Stimulated activated effector memory CD8-positive, alpha-beta T cell treated with anti-CD3 and anti-CD28 coated beads, Interleukin-12 subunit alpha, Interleukin-12 subunit beta, amount 100 ng/mL, for 72 hours (primary cell): ENCODE results near the gene TACC2.
"Not testable (repeated sequence)": the region's sequence is repeated elsewhere in the genome, so short reads cannot be mapped to it uniquely, and the experiment has no call there.

Experiments
- ATAC-seq: fragments of 150-1000 bp; cut with Tn5 transposase; 2 replicates; pipeline ENCODE4 v1.10.0; 2021
- DNase-seq, 2 donors: peaks; one replicate each; pipeline ENCODE4 v3.0.0; 2021 to 2022; ENCODE audit warnings: low spot score in 2 of 2
- H3K27ac Mint-ChIP-seq: one replicate; pipeline ENCODE4 v1.8.0; 2022; ENCODE audit warnings: mild to moderate bottlenecking, mixed read lengths
- H3K36me3 Mint-ChIP-seq: one replicate; pipeline ENCODE4 v1.8.0; 2022; ENCODE audit warnings: mild to moderate bottlenecking, mixed read lengths
- H3K4me1 Mint-ChIP-seq: one replicate; pipeline ENCODE4 v1.8.0; 2022; ENCODE audit warnings: mixed read lengths
- H3K4me3 Mint-ChIP-seq: one replicate; pipeline ENCODE4 v1.8.0; 2022; ENCODE audit warnings: mild to moderate bottlenecking, mixed read lengths
- H3K9me3 Mint-ChIP-seq: one replicate; pipeline ENCODE4 v1.8.0; 2022; ENCODE audit warnings: mixed read lengths

The TACC2 gene

DNA sequence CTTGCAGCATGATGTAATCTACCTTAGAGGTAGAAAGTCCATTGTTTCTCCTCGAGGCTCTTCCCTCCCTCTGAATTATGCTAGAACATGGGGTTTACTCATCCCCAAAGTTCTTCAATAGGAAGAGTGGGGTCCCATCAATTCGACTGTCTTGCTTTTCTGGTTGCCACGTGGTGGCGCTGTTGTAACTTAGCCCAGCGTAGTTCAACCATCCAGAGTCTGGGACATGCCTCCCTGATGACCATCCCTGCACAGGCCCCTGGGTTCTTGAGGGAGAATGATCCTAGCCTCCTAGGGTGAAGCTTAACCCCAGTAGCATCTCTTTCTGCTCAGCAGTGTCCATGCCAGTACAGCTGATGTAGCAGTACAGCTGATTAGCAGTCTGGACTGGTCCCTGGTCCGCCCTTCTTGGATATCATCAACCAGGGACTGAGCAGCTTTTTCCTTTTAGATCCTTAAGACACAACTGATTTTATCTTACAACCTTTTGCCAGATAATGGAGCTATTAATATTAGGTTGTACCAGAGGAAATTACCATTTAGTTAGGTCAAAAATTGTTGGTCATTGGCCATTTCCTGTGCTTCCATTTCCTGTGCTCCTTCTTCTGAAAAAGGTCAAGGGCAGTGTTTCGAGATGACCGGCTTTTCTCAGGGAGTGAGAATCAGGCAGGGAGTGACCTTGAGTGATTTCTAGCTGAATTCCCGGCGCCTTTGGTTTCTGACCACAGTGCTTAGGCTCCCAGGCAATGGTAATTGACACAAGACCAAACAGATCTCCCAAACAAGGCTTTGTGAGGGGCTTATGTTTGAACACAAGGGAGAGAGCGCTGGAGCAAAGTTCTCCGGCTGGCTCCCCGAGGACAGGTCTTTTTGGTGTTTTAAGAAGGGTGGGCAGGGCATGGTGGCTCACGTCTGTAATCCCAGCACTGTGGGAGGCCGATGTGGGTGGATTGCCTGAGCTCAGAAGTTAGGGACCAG lies 65.4 kb downstream of the TACC2 start:
- H3K9me3 Mint-ChIP-seq: peaks cover 2% of the 10 kb centered on the region
- DNase-seq: no peak

DNA sequence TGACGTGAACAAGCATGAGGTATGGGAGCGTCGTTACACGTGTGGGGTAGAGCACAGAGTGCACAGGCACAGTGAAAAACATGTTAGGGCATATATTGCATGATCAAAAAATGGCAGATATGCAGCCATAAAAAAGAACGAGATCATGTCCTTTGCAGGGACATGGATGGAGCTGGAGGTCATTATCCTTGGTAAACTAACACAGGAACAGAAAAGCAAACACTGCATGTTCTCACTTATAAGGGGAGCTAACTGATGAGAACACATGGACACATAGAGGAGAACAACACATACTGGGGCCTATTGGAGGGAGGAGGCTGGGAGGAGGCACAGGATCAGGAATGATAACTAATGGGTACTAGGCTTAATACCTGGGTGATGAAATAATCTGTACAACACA lies 66.3 kb downstream of the TACC2 start:
- Mint-ChIP-seq H3K4me3 (no peak overlapping the region), H3K9me3 (peaks cover 2% of the 10 kb centered on the region), H3K4me1 (no peaks in the 10 kb centered on the region), H3K36me3 (no peaks in the 10 kb centered on the region), H3K27ac (no peak overlapping the region)
- no peak for DNase-seq
- no peak for ATAC-seq

More for the DNA sequence above, 65.4 kb downstream of the TACC2 start:
- Mint-ChIP-seq H3K27ac (no peak overlapping the region), H3K4me3 (no peak overlapping the region), H3K4me1 (no peaks in the 10 kb centered on the region), H3K36me3 (no peaks in the 10 kb centered on the region)
- no peak for ATAC-seq

DNA sequence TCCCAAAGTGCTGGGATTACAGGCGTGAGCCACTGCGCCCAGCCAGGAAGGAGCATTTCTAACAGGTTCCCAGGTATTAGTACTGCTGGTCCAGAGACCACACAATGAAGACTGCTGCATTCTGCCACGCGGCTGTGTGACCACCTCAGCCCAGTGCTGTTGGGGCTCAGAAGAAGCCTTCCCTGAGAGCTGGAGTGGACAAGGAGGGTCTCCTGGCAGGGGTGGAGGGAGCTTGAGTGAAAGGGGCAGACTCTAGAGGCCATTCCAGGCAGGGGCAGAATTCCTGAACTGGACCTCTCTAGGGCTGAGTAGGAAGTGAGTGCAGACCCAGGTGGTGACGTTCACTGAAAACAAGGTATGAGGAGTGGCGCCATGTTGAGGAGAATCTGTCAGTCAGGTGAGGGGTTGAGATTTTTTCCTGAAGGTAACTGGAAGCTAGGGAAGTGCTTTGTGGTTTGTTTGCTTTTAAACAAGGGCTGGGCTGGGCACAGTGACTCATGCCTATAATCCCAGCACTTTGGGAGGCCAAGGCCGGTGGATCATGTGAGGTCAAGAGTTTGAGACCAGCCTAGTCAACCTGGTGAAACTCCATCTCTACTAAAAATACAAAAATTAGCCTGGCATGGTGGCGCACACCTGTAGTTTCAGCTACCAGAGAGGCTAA lies 67.6 kb downstream of the TACC2 start:
- ATAC-seq (no peak), DNase-seq (no peak)
- Mint-ChIP-seq H3K4me3 (no peak overlapping the region), H3K27ac (no peak overlapping the region), H3K9me3 (peaks cover 2% of the 10 kb centered on the region), H3K36me3 (no peaks in the 10 kb centered on the region), H3K4me1 (no peaks in the 10 kb centered on the region)

DNA sequence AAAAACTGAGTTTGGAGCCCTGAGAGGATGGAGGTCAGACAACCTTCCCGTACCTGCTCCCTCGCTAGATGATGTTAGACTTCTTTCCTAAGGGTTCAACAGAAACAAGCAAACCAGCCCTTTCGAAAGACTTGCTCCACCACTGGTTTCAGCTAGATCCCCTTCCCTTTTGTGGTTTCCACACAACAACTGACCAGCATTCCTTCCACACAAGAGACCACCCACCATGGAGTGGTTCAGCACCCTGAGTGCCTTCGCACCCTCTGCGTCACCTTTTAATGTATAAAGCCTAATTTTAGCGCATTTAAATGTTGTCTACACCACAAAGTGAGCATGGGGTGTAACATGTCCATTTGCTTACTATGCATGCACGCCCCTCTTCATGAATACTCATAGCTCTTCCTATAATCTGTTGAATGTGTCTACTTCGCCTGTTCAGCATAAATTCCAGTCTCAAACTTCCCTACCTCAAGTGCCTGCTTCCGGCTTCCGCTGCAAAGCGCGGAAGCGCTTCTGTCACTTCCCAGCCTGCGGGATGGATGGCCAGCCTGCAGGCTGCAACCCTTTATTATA lies 69.0 kb downstream of the TACC2 start:
- Mint-ChIP-seq H3K4me1 (no peaks in the 10 kb centered on the region), H3K27ac (no peak overlapping the region)

DNA sequence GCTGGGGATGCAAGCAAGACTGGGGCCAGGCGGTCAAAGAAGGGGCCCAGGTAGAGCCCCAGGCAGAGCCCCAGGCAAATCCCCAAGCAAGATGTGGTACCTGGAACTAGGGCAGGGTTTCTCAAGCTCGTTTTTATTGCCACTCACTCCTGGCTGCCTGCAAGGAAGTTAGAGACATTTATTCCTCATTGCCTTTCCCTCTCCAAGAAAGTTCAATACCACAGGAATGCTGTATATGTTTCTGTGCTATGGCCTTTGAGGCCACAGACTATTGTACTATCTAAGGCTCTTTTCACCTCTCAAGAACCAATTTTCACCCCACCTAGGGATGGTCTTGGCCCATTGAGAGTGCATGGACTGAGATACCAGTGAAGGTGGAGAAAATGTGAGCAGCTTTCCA lies 71.3 kb downstream of the TACC2 start:
- ATAC-seq: no peak
- Mint-ChIP-seq H3K4me3 (no peak overlapping the region), H3K4me1 (no peaks in the 10 kb centered on the region), H3K27ac (no peak overlapping the region), H3K36me3 (no peaks in the 10 kb centered on the region), H3K9me3 (peaks cover 2% of the 10 kb centered on the region)
- DNase-seq: no peak

More for the DNA sequence above, 69.0 kb downstream of the TACC2 start:
- DNase-seq: no peak
- Mint-ChIP-seq H3K36me3 (no peaks in the 10 kb centered on the region), H3K9me3 (peaks cover 2% of the 10 kb centered on the region), H3K4me3 (no peak overlapping the region)
- ATAC-seq: no peak

DNA sequence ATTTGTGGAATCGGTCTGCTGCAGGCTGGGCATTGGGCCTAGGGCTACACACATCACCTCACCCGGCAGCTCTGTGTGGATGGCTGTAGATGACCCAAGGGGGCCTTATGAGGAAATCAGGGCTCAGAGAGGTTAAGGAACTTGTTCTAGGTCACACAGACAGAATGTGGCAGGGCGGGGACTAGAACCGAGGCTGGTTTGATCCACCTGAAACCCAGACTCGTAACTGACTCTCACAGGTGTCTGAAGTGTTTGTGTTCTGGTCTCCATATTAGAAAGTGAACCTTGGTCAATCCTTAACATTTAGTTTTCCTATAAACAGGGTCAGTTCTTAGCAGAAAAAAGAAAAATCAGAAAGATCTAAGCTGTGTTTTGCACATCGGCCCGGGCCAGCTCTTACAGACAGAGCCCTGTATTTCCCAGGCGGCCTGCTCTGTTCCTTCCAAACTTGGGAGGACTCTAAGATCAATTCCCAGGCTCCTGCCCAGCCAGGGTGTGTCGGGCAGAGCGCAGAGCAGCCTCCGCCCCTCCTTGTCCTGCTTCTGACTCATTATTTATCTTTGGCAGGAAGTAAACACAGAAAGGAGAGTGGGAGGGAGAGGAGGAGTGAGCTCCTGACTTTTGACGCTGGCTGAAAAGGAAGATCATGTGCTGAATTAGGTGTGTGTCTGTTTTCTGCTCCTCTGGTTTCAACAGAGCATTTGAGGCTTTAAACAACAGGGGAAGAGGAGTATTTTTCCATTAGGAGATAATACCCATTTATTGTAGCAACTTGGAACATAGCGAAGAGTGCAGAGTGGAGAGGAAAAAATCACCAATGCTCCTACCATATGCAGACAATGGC lies 74.1 kb downstream of the TACC2 start:
- DNase-seq: no peak

DNA sequence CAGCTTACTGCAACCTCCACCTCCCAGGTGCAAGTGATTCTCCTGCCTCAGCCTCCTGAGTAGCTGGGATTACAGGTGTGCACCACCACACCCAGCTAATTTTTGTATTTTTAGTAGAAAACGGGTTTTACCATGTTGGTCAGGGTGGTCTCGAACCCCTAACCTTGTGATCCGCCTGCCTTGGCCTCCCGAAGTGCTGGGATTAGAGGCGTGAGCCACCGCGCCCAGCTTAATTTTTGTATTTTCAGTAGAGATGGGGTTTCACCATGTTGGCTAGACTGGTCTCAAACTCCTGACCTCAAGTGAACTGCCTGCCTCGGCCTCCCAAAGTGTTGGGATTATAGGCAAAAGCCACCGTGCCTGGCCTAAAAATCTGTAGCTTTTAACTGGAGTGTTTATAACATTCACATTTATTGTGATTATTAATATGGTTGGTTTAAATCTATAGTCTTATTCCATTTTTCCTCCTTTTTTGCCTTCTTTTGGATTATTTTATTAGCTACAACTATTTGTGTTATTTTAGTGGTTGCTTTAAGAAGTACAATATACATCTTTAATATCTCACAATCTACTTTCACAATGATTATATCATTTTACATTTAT lies 77.5 kb downstream of the TACC2 start:
- not testable (repeated sequence) for H3K9me3 Mint-ChIP-seq, H3K27ac Mint-ChIP-seq, ATAC-seq, H3K4me1 Mint-ChIP-seq, H3K4me3 Mint-ChIP-seq, H3K36me3 Mint-ChIP-seq, DNase-seq

More for the DNA sequence above, 74.1 kb downstream of the TACC2 start:
- Mint-ChIP-seq H3K4me1 (no peaks in the 10 kb centered on the region), H3K9me3 (peaks cover 5% of the 10 kb centered on the region), H3K27ac (no peak overlapping the region), H3K36me3 (no peaks in the 10 kb centered on the region), H3K4me3 (no peak overlapping the region)
- no peak for ATAC-seq

DNA sequence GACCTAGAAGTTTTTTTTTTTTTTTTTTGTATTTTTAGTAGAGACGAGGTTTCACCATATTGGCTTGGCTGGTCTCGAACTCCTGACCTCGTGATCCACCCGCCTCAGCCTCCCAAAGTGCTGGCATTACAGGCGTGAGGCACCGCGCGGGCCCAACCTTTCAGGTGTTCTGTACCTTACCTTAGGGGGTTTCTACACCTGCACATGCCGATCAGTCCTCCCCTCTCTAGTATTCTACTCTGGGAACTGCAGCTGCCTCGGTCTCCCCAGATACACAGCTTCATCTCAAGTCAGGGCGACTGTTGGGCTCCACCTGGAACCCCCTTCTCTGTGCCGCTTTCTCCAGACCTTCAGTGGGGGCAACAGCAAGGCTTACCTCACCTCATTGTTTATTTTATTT lies 79.9 kb downstream of the TACC2 start:
- H3K4me3 Mint-ChIP-seq: no peak overlapping the region
- no peaks in the 10 kb centered on the region for H3K4me1 Mint-ChIP-seq
- H3K36me3 Mint-ChIP-seq: no peaks in the 10 kb centered on the region
- ATAC-seq (no peak), DNase-seq (no peak)
- no peak overlapping the region for H3K27ac Mint-ChIP-seq
- H3K9me3 Mint-ChIP-seq: peaks cover 4% of the 10 kb centered on the region

DNA sequence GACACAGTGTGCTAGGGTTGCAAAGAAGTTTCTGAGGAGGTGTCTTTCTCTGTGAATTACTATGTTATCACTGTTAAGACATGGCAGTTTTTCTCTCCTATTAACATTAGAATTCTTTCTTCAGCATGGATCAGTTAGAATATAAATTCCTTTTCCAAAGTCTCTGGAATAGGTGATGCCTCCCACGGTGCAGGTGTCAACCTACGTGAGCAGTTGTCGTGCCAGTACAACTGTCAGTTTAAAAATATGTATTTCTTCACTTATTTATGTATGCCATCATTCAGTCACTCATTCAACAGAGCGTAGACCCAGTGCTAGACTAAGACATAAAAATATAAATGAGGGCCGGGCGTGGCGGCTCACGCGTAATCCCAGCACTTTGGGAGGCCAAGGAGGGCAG lies 83.5 kb downstream of the TACC2 start:
- Mint-ChIP-seq H3K4me1 (no peaks in the 10 kb centered on the region), H3K4me3 (no peak overlapping the region), H3K27ac (no peak overlapping the region), H3K36me3 (no peaks in the 10 kb centered on the region), H3K9me3 (no peaks in the 10 kb centered on the region)
- DNase-seq: no peak
- no peak for ATAC-seq

DNA sequence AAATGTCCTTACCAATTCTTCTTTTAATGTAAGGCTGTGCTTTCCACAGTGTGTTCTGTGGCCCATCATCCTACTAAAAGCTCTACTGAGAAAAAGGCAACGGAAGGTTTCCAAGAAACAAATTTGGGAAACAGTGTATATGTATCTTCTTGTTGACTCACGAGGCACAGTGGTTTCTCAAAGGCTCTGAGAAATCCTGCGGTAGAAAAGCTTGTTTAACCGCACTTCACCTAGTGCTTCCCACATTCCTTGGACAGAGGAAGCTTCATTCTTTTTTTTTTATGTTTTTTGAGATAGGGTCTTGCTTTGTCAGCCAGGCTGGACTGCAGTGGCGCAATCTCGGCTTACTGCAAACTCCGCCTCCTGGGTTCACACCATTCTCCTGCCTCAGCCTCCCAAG lies 84.5 kb downstream of the TACC2 start:
- Mint-ChIP-seq H3K36me3 (no peaks in the 10 kb centered on the region), H3K4me3 (no peak overlapping the region), H3K27ac (no peak overlapping the region), H3K4me1 (no peaks in the 10 kb centered on the region), H3K9me3 (no peaks in the 10 kb centered on the region)
- no peak for DNase-seq
- ATAC-seq: no peak

DNA sequence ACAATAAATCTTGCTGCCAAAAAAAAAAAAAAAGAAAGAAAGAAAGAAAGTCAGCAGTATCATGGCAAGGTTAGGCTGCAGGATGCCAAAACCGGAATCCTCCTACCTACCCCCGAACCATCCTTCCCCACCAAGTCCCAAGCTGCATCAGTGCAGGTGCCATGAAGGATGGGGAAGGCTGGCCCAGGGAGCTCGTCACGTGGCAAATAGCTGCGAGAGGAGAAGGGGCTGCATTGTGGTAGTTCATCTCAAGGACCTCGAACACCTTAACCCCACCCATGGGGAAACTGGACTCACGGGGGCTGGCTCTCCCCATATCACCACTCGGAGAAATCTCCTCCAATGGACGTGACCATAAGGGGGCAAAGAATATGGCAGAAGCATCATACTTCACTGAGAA lies 86.2 kb downstream of the TACC2 start:
- no peak overlapping the region for H3K27ac Mint-ChIP-seq
- no peak overlapping the region for H3K4me3 Mint-ChIP-seq
- DNase-seq (no peak), ATAC-seq (no peak)
- H3K9me3 Mint-ChIP-seq: no peaks in the 10 kb centered on the region
- H3K36me3 Mint-ChIP-seq: no peaks in the 10 kb centered on the region
- no peaks in the 10 kb centered on the region for H3K4me1 Mint-ChIP-seq

DNA sequence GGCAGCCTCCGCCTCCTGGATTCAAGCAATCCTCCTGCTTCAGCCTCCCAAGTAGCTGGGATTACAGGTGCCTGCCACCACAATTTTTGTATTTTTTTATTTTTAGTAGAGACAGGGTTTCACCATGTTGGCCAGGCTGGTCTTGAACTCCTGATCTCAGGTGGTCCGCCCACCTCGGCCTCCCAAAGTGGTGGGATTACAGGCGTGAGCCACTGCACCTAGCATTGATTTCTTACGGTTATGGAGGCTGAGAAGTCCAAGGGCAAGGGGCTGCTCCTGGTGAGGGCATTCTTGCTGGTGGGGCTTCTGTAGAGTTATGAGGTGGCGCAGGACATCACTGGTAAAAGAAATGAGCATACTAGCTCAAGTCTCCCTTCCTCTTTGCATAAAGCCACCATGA lies 86.9 kb downstream of the TACC2 start:
- not testable (repeated sequence) for H3K36me3 Mint-ChIP-seq, ATAC-seq, H3K4me1 Mint-ChIP-seq, H3K4me3 Mint-ChIP-seq, H3K9me3 Mint-ChIP-seq, H3K27ac Mint-ChIP-seq, DNase-seq

DNA sequence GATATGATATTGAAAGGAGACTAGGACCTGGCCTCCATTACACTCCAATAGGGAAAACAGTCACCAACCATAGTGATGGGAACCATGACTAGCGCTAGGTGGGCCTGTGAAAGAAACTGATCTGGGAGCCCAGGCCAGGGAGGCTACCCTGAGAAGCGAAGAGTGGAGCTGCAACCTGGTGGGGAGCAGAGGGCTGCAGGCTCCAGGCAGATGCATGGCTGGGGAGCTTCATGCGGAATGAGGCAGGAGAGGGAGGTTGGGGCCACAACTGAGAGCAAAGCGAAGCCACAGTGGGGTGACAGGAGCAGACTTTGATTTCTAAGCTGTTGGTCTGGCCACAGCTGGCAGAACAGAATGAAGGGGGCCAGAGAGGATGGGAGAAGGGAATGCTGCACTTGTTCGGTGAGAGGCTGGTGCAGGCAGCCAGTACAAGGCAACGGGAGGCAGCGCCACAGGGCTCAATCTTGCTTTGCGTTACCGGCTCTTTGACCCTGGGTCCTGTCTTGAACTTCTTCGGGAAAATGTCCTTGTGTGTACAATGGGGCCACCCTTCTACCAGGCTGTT lies 88.4 kb downstream of the TACC2 start:
- Mint-ChIP-seq H3K27ac (no peak overlapping the region), H3K4me3 (no peak overlapping the region), H3K4me1 (no peaks in the 10 kb centered on the region), H3K36me3 (no peaks in the 10 kb centered on the region), H3K9me3 (no peaks in the 10 kb centered on the region)
- ATAC-seq: no peak
- no peak for DNase-seq

DNA sequence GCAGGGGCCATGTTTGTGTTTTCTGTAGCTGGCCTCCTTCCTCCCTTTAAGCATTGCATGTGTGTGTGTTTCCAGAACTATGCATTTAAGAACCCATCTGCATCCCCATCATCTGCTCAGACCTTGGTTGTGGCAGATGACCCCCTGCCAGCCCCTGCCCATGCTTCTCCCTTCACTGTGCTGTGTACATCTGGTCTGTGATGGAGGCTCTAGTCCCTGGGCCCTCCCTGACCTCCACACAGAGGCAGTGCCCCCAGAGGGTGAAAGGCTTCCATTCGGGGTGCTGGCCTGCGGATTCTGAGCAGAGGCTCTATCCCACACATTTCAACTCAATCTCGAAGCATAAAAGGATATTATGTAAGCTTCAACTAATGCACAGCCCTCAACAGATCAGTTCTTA lies 89.4 kb downstream of the TACC2 start:
- no peaks in the 10 kb centered on the region for H3K36me3 Mint-ChIP-seq
- H3K9me3 Mint-ChIP-seq: no peaks in the 10 kb centered on the region

More for the DNA sequence above, 89.4 kb downstream of the TACC2 start:
- no peak overlapping the region for H3K4me3 Mint-ChIP-seq
- H3K27ac Mint-ChIP-seq: no peak overlapping the region
- no peak for ATAC-seq
- no peaks in the 10 kb centered on the region for H3K4me1 Mint-ChIP-seq
- DNase-seq: no peak
